ENCODE results near the gene LDB2.

Gene LDB2

GRCh38 chr4:16760617-16761363 is 137.7 kb downstream of the LDB2 start:
- no peak overlapping the region for H3K27ac ChIP-seq
- TF ChIP-seq ZFX (IDR thresholded peaks at IDR 0.05; ENCODE audit: borderline replicate concordance) (no peak), CTCF (IDR thresholded peaks at IDR 0.05) (no peak)

- no peak for TF ChIP-seq CTCF (IDR thresholded peaks at IDR 0.05)
- no peak for TF ChIP-seq ZFX (IDR thresholded peaks at IDR 0.05; ENCODE audit: borderline replicate concordance)
- no peak overlapping the region for H3K27ac ChIP-seq
These were observed 138.4 kb downstream of the LDB2 start for GRCh38 chr4:16759931-16760582.

- TF ChIP-seq CTCF (IDR thresholded peaks at IDR 0.05) (no peak), ZFX (IDR thresholded peaks at IDR 0.05; ENCODE audit: borderline replicate concordance) (no peak)
- no peak overlapping the region for H3K27ac ChIP-seq
These were observed 139.6 kb downstream of the LDB2 start for GRCh38 chr4:16758816-16759215.

GRCh38 chr4:16758255-16758654 is 140.2 kb downstream of the LDB2 start:
- TF ChIP-seq ZFX (IDR thresholded peaks at IDR 0.05; ENCODE audit: borderline replicate concordance) (no peak), CTCF (IDR thresholded peaks at IDR 0.05) (no peak)
- H3K27ac ChIP-seq = no peak overlapping the region

DNA sequence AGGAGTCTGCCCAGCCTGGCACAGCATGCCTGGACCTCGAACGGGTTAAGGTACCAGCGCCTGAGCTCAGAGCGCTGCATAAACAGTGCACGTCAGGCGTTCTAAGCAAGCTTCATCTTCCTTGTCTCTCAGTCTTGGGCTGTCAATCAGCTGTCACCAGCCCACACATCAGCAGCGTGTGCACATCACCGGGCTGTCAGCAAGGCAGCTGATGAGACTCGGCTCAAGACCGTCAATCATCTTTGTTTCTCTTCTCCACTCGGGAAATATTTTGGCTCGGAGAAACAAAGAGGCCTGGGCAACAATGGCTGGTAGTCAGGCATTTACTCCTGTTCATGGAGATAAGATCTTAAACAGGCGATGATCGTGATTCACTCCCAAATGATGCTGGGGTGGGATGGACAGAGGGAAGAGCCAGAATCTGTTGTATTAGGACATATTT is 141.3 kb downstream of the LDB2 start:
- TF ChIP-seq CTCF (IDR thresholded peaks at IDR 0.05) (no peak), ZFX (IDR thresholded peaks at IDR 0.05; ENCODE audit: borderline replicate concordance) (no peak)
- H3K27ac ChIP-seq = no peak overlapping the region

DNA sequence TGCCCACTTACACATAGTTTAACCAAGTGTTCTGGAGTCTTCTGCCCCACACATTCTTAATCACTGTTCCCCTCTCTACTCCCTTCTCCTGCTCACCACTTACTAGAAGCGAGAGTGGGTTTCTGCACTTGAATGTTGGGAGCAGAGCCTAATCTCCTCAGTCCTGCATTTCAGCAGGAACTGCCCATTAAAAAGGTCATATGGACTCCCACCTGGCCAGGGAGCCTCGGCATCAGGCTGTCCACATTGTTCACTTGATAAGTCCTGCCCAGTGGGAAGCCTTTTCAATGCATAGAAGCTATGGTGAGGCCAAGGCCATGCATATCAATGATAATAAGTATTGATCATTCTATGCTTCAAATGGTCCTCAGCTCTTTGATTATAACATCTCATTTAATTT is 144.3 kb downstream of the LDB2 start:
- TF ChIP-seq CTCF (IDR thresholded peaks at IDR 0.05) (no peak), ZFX (IDR thresholded peaks at IDR 0.05; ENCODE audit: borderline replicate concordance) (no peak)

GRCh38 chr4:16752150-16752549 is 146.3 kb downstream of the LDB2 start:
- no peak overlapping the region for H3K27ac ChIP-seq
- TF ChIP-seq CTCF (IDR thresholded peaks at IDR 0.05) = no peak; the same call in 1 of the 2 replicates

More for the DNA sequence above, 144.3 kb downstream of the LDB2 start:
- H3K27ac ChIP-seq = no peak overlapping the region
